GM21619 (cell line): Measurements from ENCODE around the gene STAT5B.
"Not testable (repeated sequence)": the region's sequence is repeated elsewhere in the genome, so short reads cannot be mapped to it uniquely, and the experiment has no call there.

Source experiments
- ATAC-seq: cut with Tn5 transposase; IDR thresholded peaks from one replicate; pipeline ENCODE4 v1.9.1; 2021; ENCODE audit not compliant: unreplicated experiment

The STAT5B gene

GRCh38 chr17:42200706-42201457 lies 75.3 kb downstream of the STAT5B start:
- ATAC-seq = no peak

- ATAC-seq = no peak
Measured at GRCh38 chr17:42199416-42200011, 76.7 kb downstream of the STAT5B start.

GRCh38 chr17:42198897-42199296 lies 77.3 kb downstream of the STAT5B start:
- no peak for ATAC-seq

- no peak for ATAC-seq
Measured at GRCh38 chr17:42197564-42198156, 78.5 kb downstream of the STAT5B start.

GRCh38 chr17:42193969-42194899 lies 82.0 kb downstream of the STAT5B start, which contains the start of gene GHDC:
Gene GHDC, minus strand, starts transcription at chr17:42194494. Its CDS starts 913 bp downstream, at chr17:42193581.
- peak; percentile 89 for ATAC-seq

- no peak for ATAC-seq
Measured at GRCh38 chr17:42193216-42193968, 82.8 kb downstream of the STAT5B start.

- ATAC-seq = no peak
Measured at GRCh38 chr17:42192189-42193126, 83.7 kb downstream of the STAT5B start.

GRCh38 chr17:42191275-42191608 lies 84.9 kb downstream of the STAT5B start:
- ATAC-seq = no peak

GRCh38 chr17:42190491-42191274 lies 85.5 kb downstream of the STAT5B start:
- no peak for ATAC-seq

- no peak for ATAC-seq
Measured at GRCh38 chr17:42189651-42189965, 86.6 kb downstream of the STAT5B start.

GRCh38 chr17:42188749-42189650 lies 87.2 kb downstream of the STAT5B start:
- ATAC-seq = no peak

GRCh38 chr17:42187833-42188232 lies 88.4 kb downstream of the STAT5B start:
- no peak for ATAC-seq

- ATAC-seq = not testable (repeated sequence)
Measured at GRCh38 chr17:42186191-42186590, 90.0 kb downstream of the STAT5B start.

- no peak for ATAC-seq
Measured at GRCh38 chr17:42185621-42185930, 90.6 kb downstream of the STAT5B start.

- ATAC-seq = no peak
Measured at GRCh38 chr17:42184713-42185620, 91.2 kb downstream of the STAT5B start, which contains the start of gene HCRT. Gene HCRT, minus strand, starts transcription at chr17:42185452. Its CDS starts 87 bp downstream, at chr17:42185365.

GRCh38 chr17:42183741-42184711 lies 92.2 kb downstream of the STAT5B start:
- ATAC-seq = peak; percentile 60
